Measurements from ENCODE around the gene ERFE.
"Not testable (repeated sequence)": the region's sequence is repeated elsewhere in the genome, so short reads cannot be mapped to it uniquely, and the experiment has no call there.

ERFE gene, protein sequence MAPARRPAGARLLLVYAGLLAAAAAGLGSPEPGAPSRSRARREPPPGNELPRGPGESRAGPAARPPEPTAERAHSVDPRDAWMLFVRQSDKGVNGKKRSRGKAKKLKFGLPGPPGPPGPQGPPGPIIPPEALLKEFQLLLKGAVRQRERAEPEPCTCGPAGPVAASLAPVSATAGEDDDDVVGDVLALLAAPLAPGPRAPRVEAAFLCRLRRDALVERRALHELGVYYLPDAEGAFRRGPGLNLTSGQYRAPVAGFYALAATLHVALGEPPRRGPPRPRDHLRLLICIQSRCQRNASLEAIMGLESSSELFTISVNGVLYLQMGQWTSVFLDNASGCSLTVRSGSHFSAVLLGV

DNA sequence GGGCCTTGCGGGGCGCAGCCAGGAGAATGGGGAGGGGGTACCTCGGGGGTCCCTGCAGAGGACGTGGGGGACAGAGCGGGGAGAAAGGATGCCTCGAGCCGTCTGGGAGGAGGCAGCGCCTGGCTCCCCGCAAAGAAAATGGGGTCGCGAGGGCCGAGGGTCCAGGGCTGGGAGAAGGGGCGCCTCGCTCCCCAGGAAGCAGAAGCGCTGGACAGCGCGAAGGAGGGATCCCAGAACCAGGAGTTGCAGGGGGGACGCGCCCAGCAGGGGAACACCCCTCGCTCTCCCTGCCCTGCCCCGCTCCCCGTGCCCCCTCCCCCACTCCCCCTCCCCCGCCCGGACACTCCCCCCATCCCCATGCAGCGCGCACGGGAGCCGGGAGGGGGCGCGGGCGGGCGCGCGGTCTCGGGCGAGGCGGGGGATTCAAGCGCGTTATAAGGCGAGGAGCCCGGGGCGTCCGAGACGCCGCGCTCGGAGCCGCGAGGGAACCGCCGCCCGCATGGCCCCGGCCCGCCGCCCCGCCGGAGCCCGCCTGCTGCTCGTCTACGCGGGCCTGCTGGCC lies at the start of gene ERFE:
Gene ERFE, plus strand, starts transcription at position 462 of the 562 bp plus-strand sequence. Its CDS starts 38 bp downstream, at position 500.
- peak; percentile 48 to 57 for DNase-seq

DNA sequence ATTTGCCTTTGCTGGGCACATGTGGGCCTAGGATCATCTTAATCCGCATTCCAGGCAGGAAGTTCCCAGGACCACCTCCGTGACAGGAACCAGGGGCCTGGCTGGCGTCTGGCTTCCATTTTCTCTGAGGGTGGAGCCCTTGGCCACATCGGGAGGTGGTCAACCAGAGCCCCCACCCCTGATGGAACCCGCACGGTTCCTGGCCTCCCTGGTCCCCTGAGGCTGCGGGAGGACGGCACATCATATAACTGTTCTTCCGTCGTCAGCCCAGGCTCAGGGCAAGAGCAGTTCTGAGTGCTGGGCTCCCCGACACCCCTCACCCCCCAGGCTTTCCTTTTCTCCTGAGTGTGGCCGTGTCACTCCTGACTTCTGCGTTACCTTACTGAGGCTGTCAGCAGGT lies 45.2 kb upstream of the ERFE start:
- DNase-seq = no peak

DNA sequence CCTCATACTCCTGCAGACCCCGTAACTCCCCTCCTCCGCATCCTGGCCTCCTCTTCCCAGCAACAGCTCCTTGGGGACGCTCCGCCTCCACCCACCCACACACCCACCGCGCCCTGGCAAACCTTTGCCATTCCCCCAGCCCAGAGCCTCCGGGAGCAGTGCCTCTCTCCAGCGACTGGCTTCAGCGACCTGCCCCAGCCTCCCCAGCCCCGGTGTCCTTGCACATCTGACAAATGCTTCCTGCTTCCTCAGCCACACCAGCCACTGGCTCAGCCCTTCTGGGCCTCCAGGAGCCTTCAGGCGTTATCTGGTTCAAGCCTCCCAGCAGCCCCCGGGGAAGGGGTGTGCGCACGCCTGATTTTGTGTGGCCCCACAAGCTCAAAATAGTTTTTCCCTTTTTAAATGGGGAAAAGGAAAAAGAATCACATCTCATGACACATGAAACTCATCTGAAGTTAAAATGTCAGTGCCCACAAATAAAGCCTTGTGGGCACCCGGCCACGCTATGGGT lies 44.4 kb upstream of the ERFE start:
- DNase-seq = no peak

DNA sequence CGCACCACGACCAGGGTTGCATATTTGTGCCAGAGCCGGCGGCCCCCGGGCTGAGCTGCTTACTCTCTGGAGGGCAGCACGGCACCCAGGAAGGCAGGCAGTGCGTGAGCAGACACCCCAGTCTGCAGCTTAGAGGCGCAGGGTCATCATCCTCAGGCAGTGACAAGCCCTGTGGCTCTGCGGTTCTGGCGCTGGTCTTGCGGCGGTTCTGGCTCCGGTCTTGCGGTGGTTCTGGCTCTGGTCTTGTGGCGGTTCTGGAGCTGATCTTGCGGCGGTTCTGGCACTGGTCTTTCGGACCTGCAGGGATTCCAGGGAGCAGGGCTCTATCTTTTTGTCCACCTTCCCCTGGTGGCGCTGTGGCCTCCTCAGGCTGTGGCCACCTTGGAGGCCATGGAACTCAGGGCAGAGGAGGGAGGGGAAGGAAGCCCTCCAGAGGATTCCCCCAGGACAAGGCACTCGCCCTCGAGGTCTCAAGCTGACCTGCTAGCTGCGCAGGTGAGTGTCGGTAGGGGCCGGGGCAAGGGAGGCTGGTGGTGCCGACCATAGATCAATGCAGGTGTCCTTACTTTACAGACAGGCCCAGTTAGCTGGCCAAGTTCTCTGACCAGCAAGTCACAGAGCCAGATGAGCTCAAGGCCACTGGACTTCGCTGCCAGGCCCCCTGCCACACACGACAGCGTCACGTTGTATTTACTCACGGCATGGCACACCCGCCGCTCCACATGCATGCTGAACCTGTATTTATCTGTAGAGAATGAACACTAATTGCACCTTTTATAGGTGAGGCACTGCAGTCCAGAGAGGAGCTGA lies 43.7 kb upstream of the ERFE start:
- DNase-seq = no peak

DNA sequence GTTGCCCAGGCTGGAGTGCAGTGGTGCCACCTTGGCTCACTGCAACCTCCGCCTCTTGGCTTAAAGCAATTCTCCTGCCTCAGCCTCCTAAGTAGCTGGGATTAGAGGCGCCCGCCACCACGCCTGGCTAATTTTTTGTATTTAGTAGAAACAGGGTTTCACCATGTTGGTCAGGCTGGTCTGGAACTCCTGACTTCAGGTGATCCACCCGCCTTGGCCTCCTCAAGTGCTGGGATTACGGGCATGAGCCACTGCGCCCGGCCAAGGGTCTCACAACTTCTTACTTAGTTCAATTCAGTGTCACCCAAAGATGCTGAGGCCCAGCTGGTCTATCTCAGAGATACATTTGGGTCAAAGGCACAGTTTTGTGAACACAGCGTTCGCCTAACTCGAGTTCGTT lies 43.1 kb upstream of the ERFE start:
- not testable (repeated sequence) for DNase-seq

DNA sequence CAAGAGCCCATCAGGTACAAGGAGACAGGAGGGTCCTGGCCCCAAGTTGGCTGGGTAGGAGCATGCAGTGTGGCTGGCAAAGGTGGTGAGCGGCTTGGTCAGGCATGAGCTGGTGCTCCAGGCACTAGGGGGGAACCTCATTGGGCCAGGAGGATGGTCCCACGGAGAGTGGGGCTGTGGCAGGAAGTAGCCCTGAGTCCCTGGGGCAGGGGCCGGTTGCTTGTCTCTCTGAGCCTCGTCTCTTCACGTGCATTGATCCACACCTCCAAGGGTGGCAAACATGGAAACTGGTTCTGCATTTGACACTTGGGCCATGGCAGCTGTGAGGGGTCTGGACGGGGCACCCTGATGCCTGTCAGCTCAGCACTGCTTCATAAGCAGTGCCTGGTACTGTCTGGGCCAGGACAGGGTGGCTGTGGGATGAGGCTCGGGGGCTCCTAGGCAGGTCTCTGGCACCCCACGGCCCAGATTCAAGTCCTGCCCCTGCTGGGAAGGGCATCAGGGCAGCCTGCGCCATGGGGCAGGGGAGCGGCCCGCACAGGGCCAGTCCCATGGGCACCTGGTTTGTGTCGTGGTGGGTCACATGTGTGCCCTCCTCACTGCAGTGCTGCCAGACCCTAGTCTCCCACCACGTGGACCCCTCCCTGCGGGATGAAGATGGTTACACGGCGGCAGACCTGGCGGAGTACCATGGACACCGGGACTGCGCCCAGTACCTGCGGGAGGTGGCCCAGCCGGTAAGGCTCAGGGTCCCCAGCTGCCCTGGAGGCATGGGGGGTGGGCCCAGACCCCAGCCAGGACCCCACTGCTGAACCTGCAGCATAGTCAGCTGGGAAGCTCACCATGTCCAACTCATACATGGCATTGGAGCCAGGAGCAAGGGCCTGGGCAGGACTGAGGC lies 42.2 kb upstream of the ERFE start:
- no peak for DNase-seq

DNA sequence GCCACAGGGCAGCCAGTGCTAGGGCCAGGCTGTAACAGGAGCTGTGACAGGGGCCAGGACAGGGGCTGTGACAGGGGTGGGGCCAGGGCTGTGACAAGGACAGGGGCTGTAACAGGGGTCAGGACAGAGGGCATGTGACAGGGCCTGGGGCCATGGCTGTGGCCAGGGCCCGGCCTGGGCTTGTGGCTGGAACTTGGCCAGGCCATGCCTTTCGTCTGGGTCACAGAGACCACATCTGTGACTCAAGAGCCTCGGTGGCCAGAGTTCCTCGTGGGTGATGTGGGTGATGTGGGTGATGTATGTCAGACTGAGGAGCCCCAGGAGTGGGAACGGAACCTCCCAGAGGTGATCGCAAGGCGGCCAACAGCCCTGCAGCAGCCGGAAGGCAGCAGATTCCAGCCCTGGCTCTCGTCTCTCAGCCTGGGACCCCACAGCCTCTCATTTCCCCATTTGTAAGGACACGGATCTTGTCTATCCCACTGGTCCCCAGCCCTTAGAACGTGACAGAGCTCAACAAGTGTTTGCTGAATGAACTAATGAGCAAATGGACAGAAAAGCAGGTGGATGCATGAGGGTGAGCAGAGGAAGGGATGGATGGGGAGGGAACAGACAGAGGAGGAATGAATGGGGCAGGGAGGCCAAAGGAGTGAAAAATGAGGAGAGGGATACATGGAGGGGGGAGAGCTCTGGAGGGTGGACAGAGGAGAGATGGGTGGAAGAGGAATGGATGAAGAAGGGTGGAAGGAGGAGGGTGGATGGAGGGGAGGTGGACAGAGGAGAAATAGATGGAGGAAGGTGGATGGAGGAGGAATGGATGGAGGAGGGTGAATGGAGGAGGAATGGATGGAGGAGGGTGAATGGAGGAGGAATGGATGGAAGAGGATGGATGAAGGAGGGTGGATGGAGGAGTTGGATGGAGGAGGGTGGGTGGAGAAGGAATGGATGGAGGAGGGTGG lies 41.3 kb upstream of the ERFE start:
- DNase-seq = no peak

DNA sequence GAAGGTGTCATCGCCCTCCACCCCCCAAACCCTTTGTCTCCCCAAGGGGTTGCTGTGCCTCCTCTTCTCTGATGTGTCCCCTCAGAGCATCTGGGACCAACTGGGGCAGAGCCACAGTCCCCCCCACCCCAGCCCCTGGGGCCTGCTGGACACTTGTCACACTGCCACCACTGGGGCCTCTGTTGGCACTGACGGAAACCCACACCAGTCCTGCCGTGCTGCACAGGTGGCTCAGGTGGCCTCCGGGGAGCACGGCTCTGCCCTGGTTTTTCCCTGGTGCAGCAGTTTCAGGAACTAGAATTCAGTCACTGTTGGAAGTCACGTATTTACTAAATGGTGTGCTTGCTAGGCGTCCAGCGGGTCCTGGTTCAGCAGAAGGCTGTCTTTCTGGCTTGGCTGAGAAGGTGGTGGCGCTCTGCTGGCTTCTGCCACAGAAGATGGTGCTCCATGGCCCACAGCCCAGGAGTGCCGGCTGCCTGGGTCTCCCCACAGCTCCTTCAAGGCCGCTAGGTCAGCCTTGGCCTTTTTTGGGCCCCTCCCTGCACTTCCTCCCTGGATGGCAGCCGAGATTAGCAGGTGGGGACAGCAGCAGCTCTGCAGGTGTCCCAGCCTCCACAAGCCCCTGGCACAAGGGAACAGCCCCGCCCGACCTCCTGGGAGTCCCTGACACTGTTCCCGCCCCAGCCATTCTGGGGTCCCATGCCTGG lies 38.9 kb upstream of the ERFE start:
- DNase-seq = no peak

DNA sequence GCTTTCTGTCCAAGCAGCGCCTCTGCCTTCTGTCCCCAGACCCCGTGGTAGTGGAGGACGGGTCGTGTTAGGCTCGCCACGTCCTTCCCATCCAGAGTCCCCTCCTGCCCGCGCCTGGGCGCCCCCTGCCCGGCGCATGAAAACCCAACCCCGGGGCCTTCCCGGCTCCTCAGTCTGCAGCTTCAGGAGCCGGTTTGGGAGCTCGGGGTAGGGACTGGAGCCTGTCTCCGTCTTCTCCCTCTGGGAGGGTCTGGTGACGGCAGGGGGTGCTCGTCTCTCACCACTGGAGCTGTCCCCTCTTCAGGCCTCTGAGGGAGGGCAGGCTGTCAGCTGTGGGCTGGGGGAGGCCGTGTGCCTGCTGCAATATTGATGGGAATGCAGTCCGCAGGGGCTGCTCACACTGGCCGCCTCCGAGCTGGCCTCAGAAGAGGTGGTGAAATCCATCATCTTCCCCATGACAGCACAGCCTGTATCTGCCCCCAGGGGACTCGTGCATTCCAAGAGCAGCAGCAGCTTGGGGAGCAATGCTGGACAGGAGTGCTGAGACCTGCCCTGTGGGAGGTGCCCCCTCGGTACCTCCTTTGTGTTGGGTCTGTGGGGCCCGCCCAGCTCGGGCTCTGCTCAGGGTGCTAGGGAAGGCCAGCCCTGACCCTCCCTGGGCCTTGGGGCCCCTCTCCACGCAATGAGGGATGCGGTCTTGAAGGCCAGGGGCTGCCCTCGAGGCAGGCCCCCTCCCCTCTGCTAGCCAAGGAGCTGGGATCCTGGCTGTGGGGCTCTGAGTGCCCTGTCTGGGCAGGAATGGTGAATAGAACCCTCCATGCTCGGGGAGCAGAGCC lies 38.1 kb upstream of the ERFE start:
- no peak for DNase-seq

DNA sequence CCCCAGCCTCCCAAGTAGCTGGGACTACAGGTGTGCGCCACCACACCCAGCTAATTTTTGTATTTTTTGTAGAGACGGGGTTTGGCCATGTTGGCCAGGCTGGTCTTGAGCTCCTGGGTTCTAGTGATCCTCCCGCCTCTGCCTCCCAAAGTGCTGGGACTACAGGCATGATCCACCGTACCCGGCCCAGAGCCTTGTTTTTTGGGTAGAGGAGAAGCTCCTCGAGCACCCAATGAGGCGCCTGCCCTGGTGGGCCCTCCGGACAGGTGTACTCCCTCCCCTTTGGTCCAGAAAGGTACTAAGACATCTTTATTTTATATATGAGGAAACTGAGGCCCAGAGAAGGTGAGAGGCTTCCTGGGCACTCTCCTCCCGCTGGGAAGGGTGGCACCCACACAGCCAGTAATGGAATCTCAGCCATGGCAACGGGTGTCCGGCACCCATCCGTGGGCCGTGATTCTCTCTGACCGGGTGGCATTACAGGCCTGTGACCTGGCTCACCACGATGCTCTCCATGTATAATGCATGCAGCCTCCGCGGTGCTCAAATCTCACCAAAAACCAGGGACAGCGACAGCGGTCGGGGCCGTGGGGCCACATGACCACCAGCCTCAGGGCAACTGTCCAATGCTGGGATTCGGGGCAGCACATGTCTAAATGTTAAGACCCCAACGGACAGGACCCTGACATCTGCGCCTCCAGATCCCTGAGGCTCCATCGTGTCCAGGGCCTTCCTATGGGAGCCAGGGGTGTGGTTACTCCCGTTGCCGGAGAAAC lies 37.1 kb upstream of the ERFE start:
- DNase-seq = no peak

DNA sequence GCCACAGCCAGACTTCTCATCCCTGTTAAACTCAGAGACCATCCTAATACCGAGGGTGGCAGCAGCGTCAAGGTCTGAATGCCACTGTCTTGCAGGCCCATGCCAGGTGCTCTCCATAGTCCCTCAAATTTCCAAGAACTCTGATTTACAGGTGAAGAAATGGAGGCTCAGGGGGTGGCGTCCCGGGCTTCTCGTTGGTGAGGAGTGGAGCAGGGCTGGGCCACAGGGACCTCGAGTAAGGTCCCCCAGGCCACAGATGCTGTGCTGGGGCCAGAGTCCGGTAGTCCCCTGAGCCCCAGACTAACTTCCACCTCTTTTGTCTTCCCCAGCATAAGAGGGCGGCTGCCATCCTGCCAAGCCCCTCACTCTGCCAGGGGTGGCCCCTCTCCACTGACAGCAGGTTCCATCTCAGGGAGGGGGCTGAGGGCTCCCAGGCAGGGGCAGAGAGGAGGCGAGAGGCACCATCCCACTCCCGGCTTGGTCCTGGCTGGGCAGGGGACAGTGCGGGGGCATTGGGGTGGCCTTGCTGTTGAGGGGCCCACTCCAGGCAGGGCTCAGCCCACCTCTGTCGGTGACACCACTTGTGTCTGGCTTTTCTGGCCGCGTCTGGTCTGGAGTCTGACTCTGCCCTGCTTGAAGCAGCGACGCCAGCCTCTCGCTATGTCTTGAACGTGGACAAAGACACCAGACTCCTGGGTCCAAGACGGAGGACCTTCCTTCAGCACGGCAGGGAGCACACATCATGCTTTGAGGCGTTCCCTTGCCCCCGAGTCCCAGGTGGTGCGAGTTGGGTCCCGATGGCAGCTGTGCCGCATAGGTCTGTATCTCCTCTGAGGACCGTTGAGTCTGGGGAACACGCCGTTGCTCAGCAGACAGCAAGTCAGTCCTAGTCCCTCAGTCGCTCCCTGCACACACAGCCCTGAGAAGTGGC lies 36.2 kb upstream of the ERFE start:
- no peak for DNase-seq

DNA sequence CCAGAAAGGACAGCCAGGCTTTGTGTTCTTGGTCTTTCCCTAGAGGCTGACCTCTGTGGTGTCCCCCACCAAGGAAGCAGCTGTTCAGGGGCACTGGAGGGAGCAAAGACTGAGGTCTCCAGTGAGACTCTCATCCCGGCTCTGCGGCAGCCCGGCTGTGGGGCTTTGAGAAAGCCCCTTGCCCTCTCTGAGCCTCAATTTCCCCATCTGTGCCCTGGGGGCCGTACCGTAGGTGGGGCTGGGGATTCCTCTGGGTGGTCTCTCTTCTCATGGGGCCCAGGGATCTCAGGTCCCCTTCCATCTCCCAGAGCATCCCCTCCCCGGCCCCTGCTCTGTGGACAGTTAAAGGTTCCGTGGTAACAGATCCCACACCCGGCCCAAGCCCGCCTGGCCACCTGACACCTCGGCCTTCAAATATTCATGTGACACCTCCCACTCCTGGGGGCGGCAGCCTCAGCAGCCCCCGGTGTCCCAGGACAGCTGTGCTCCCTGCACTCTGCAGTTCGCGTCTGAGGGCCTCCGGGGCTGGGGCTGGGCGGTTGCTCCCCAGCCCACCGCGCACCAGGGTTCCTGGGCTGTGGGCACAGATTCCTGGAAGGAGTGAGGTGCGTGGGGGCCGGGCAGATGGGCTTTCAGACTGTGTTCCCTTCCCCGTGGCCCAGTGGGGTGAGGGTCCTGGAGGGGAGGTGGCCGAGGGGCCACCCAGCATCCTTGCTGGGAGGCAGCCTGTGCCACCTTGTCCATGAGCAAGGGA lies 35.4 kb upstream of the ERFE start:
- no peak for DNase-seq

DNA sequence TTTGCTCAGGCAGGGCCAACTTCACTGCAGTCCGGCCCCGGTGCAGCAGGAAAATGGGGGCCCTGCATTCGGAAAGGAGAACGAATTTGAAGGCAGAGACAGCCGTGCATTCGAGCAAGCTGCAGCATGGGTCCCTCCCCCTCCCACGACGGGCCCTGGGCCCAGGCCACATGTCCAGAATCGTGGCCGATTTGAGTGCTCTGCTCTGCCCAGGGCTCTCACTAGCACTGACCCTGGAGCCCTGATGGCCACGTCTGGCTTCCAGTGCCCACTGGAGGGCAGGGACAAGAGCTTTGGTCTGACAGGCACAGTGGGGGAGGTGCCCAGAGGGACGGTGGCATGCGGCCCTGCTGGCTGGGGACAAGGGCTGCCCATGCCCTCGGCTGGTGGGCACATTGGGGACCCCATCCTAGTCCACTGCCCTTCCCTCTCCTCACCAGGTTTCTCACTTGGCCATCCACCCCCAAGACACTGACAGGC lies 34.7 kb upstream of the ERFE start:
- DNase-seq = no peak

DNA sequence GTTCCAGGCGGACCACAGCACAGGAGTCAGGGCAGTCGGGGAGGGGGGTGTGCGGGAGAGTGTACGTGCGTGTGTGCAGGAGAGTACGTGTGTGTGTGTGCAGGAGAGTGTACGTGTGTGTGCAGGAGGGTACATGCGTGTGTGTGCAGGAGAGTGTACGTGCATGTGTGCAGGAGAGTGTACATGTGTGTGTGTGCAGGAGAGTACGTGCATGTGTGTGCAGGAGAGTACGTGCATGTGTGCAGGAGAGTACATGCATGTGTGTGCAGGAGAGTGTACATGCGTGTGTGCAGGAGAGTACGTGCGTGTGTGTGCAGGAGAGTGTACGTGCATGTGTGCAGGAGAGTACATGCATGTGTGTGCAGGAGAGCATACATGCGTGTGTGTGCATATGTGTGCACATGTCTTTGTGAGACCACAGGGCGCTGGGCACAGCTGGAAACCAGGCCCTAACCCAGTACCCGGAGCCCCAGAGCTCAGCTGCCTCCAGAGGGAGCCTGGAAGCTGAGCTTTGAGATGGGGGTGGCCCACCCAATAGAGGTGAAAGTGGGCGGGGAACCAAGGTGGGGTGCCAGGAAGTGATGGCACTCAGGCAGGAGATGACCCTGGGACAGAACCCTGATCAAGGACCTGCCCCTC lies 34.2 kb upstream of the ERFE start:
- no peak for DNase-seq

DNA sequence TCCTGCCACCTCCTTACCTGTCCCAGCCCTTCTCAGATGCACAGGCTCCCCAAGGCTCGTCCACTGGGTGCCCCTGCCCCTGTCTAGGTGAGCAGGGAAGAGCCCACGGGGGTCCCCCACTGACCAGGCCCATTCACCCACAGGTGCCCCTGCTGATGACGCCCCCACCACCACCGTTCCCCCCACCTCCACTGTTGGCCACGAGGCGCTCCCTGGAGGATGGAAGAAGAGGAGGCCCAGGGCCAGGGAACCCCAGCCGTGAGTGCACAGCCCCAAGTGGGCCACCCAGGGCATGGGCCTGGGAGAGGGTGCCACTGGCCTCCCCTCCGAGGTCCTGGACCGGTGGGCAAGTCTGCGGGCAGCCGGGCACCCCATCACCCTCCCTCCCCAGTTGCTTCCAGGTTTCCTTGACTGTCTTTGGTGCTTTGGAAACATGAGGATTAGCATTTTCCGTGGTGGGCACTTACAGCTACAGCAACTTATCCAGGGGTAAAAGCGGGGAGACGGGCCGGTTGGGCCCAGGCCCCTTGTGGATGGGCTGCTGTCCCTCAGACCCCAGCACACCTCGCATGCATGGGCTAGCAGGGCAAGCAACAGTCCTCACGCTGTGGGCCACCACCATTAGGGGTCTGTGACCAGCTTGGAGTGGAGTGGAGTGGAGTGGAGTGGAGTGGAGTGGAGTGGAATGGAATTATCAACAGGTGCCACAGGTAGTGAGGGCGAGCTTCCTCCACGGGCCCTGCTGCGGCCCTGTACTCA lies 33.5 kb upstream of the ERFE start:
- no peak for DNase-seq

DNA sequence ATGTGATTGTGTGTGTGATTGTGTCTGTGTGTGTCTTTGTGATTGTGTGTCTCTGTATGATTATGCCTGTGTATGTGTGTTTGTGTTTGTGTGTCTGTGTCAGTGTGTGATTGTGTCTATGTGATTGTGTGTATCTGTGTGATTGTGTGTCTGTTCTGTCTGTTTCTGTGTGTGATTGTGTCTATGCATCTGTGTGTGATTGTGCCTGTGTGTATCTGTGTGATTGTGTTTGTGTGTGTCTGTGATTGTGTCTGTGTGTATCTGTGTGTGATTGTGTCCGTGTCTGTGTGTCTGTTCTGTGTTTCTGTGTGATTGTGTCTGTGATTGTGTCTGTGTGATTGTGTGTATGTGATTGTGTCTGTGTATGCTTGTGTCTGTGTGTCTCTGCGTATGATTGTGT lies 32.4 kb upstream of the ERFE start:
- no peak for DNase-seq

Data from NCI-H1930 (cell line).